Breast epithelium (tissue), 3 donors: Measurements from ENCODE around the gene GPATCH3.

ENCODE experiments used
- POLR2A ChIP-seq: fragments of 450-650 bp; IDR thresholded peaks from one replicate; pipeline ENCODE4 v1.6.1; 2016; ENCODE audit warnings: antibody characterized with exemption, mild to moderate bottlenecking, moderate library complexity
- POLR2AphosphoS5 ChIP-seq, 3 donors: sonication (generic); formaldehyde crosslinking; IDR thresholded peaks; one replicate each; pipeline ENCODE4 v1.6.1; 2017; ENCODE audit warnings: antibody characterized with exemption in 3 of 3
- TF ChIP-seq, protein P1 (sequence below), 3 donors: fragments of 450-650 bp; IDR thresholded peaks; one replicate each; pipeline ENCODE4 v1.5.1; 2016 to 2017; ENCODE audit warnings: antibody characterized with exemption in 3 of 3, mild to moderate bottlenecking in 3 of 3, moderate library complexity in 3 of 3

- TF ChIP-seq POLR2A (no peak), POLR2AphosphoS5 (IDR thresholded peaks at IDR 0.05) (no peak)
- TF ChIP-seq, protein P1, sequence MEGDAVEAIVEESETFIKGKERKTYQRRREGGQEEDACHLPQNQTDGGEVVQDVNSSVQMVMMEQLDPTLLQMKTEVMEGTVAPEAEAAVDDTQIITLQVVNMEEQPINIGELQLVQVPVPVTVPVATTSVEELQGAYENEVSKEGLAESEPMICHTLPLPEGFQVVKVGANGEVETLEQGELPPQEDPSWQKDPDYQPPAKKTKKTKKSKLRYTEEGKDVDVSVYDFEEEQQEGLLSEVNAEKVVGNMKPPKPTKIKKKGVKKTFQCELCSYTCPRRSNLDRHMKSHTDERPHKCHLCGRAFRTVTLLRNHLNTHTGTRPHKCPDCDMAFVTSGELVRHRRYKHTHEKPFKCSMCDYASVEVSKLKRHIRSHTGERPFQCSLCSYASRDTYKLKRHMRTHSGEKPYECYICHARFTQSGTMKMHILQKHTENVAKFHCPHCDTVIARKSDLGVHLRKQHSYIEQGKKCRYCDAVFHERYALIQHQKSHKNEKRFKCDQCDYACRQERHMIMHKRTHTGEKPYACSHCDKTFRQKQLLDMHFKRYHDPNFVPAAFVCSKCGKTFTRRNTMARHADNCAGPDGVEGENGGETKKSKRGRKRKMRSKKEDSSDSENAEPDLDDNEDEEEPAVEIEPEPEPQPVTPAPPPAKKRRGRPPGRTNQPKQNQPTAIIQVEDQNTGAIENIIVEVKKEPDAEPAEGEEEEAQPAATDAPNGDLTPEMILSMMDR (IDR thresholded peaks at IDR 0.05): no peak
Observed at GRCh38 chr1:26942656-26943055, 42.4 kb upstream of the GPATCH3 start.
